ENCODE measurements around the gene SLC22A9.

GRCh38 chr11:63395697-63396096 lies 26.1 kb downstream of the SLC22A9 start:
- TF ChIP-seq CTCF (IDR thresholded peaks at IDR 0.05) (no peak), POLR2A (IDR thresholded peaks at IDR 0.05) (no peak)
